Smooth muscle cell (in vitro differentiated cells): Measurements from ENCODE around the gene ITPKB. TPM values are rescaled to one million over a fixed set of nuclear protein-coding genes. Genes with fewer than 3 reads are reported as not detected.
A peak's percentile ranks its signal among the peaks of the same experiment; 100 is the strongest.

Source experiments
- DNase-seq: peaks from one replicate; lab custom pipeline; 2025; ENCODE audit not compliant: unreplicated experiment; lab: John Stamatoyannopoulos, UW
- H2AFZ ChIP-seq: fragments of 200-600 bp; sonication (generic); 2 replicates; pipeline ENCODE4 v1.6.0; 2016; ENCODE audit warnings: antibody characterized with exemption, low read depth, mild to moderate bottlenecking
- H3F3A ChIP-seq: fragments of 200-600 bp; sonication (generic); 2 replicates; pipeline ENCODE4 v1.6.0; 2017; ENCODE audit warnings: antibody characterized with exemption, low read depth
- H3K27ac ChIP-seq: fragments of 200-600 bp; sonication (generic); 2 replicates; pipeline ENCODE4 v1.5.1; 2016; ENCODE audit warnings: low read depth, mild to moderate bottlenecking
- H3K27me3 ChIP-seq: fragments of 200-600 bp; sonication (generic); 2 replicates; pipeline ENCODE4 v1.6.1; 2016; ENCODE audit warnings: low read depth, mild to moderate bottlenecking
- H3K36me3 ChIP-seq: fragments of 200-600 bp; sonication (generic); 2 replicates; pipeline ENCODE4 v1.5.1; 2016; ENCODE audit warnings: low read depth
- H3K4me1 ChIP-seq: fragments of 200-600 bp; sonication (generic); 2 replicates; pipeline ENCODE4 v1.5.1; 2016; ENCODE audit warnings: low read depth
- H3K4me2 ChIP-seq: fragments of 200-600 bp; sonication (generic); 2 replicates; pipeline ENCODE4 v1.6.0; 2016; ENCODE audit warnings: mild to moderate bottlenecking
- H3K4me3 ChIP-seq: fragments of 200-600 bp; sonication (generic); 2 replicates; pipeline ENCODE4 v1.5.1; 2016; ENCODE audit warnings: mild to moderate bottlenecking
- H3K79me2 ChIP-seq: fragments of 200-600 bp; sonication (generic); 2 replicates; pipeline ENCODE4 v1.6.0; 2016; ENCODE audit warnings: low read depth, mild to moderate bottlenecking
- H3K9ac ChIP-seq: fragments of 200-600 bp; sonication (generic); 2 replicates; pipeline ENCODE4 v1.6.0; 2016; ENCODE audit warnings: low read depth
- H3K9me3 ChIP-seq: fragments of 200-600 bp; sonication (generic); replicated peaks from 2 replicates; pipeline ENCODE4 v1.5.1; 2016; ENCODE audit warnings: low read depth
- H4K20me1 ChIP-seq: fragments of 200-600 bp; sonication (generic); 2 replicates; pipeline ENCODE4 v1.6.0; 2016; ENCODE audit warnings: low read depth
- WGBS: methylation state at CpG from one replicate; pipeline ENCODE4 v1.1.7; 2016; ENCODE audit warnings: low lambda C conversion rate; 5-methylcytosine and 5-hydroxymethylcytosine counted together
- polyA plus RNA-seq: library from polyadenylated mRNA; unstranded; fragments of >200 nt; fragmentation: Nextera tagmentation; extraction: Ambion mirVana; gene quantifications from 2 replicates; pipeline ENCODE4 v1.2.1, GENCODE V29; 2016
- total RNA-seq: library from RNA; depleted of rRNA; stranded (reverse); fragments of >200 nt; gene quantifications from 2 replicates; pipeline ENCODE4 v1.2.3, GENCODE V29; 2014
- TF ChIP-seq, protein P1 (sequence below): fragments of 200-600 bp; sonication (generic); IDR thresholded peaks from 2 replicates; pipeline ENCODE4 v1.5.1; 2017; ENCODE audit warnings: borderline replicate concordance, mild to moderate bottlenecking, antibody characterized with exemption; ENCODE audit not compliant: insufficient read depth, poor library complexity, severe bottlenecking

The ITPKB gene
- total and polyA plus RNA-seq, 2 experiments from 2014 or later: 8.9 to 11.4 TPM

DNA sequence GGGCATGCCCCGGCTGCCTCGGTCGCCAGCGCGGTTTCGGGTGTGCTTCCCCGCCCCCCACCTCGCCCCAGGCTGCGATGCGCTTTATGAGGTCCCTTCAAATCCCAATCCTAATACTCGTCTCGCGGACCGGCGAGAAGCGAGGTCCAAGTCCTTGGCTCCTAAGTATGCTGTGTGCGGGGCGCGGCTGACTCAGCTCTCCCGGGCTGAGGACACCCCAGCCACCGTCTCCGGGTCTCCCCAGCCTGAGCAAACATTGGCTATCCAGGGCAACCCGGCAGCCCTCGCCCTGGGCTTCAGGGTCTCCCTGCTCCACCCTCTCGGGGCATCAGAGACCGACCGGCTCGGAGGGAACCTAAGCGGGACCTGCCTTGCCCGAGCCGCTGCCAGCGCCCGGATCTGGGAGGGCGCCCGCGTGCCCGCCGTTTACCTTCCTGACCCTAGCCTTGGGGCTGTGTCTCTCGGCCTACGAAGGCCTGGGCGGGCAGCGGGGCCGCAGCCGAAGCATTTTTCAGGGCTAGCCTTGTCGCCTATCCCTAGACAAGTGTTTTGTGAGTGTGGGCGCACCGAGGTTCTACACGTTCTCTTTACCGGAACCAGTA lies 1.2 kb downstream of the ITPKB start:
- Histone ChIP-seq H3K27ac (no peak overlapping the region), H3K4me1 (peaks cover 25% of the 10 kb centered on the region), H3F3A (no peaks in the 10 kb centered on the region), H3K36me3 (no peaks in the 10 kb centered on the region), H4K20me1 (peaks cover 46% of the 10 kb centered on the region), H3K9me3 (no peaks in the 10 kb centered on the region), H3K4me2 (peak overlapping the region; percentile 88), H3K79me2 (peaks cover 56% of the 10 kb centered on the region), H3K4me3 (peak overlapping the region; percentile 63), H3K27me3 (no peaks in the 10 kb centered on the region), H2AFZ (peak overlapping the region; percentile 80), H3K9ac (peak overlapping the region; percentile 66)
- DNase-seq: peak; percentile 45
- under 1% methylated on average over 47 of the region's 49 CpGs for WGBS
- TF ChIP-seq, protein P1, sequence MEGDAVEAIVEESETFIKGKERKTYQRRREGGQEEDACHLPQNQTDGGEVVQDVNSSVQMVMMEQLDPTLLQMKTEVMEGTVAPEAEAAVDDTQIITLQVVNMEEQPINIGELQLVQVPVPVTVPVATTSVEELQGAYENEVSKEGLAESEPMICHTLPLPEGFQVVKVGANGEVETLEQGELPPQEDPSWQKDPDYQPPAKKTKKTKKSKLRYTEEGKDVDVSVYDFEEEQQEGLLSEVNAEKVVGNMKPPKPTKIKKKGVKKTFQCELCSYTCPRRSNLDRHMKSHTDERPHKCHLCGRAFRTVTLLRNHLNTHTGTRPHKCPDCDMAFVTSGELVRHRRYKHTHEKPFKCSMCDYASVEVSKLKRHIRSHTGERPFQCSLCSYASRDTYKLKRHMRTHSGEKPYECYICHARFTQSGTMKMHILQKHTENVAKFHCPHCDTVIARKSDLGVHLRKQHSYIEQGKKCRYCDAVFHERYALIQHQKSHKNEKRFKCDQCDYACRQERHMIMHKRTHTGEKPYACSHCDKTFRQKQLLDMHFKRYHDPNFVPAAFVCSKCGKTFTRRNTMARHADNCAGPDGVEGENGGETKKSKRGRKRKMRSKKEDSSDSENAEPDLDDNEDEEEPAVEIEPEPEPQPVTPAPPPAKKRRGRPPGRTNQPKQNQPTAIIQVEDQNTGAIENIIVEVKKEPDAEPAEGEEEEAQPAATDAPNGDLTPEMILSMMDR: no peak

DNA sequence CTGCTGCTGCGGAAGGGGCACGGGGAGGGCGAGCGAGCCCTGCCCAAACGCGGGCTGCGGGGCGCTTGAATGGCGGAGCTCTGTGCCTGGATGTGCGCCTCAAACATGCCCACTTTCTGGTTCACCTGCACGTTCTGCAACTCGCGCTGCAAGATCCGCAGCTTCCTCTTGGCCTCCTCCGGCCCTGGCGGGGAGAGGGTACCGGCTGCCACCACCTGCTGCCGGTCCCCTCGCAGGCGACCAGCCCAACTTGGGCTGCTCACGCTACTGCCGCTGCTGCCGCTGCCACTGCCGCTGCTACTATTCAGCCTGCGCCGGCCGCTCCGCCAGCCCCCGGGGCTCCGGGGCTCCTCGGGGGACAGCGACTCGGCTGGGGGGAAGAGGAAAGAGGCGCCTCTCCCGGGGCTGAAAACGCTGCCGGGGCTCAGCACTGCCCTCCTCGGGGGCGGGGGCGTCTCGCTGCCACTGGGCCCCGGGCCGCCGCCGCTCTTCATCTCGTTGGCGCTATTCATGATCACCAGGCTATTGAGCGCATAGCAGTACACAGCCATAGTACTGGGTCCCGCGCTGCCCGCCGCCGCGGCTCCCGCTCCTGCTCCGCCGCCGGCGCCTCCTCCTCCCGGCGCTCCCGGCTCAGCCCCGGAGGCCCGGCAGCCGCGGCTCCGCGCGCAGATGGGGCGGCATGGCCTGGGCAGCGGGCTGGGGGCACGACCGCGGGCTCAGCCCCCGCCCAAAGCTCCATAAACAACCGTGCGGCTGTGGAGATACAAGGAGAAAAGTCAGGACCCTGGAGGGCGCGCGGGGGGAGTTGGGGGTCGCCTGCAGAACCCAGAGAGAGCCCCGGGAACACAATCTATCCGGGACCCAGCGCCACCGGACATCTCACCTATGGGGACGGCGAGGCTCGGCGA lies 1.9 kb downstream of the ITPKB start:
- H3F3A ChIP-seq: no peaks in the 10 kb centered on the region
- H3K9me3 ChIP-seq: no peaks in the 10 kb centered on the region

DNA sequence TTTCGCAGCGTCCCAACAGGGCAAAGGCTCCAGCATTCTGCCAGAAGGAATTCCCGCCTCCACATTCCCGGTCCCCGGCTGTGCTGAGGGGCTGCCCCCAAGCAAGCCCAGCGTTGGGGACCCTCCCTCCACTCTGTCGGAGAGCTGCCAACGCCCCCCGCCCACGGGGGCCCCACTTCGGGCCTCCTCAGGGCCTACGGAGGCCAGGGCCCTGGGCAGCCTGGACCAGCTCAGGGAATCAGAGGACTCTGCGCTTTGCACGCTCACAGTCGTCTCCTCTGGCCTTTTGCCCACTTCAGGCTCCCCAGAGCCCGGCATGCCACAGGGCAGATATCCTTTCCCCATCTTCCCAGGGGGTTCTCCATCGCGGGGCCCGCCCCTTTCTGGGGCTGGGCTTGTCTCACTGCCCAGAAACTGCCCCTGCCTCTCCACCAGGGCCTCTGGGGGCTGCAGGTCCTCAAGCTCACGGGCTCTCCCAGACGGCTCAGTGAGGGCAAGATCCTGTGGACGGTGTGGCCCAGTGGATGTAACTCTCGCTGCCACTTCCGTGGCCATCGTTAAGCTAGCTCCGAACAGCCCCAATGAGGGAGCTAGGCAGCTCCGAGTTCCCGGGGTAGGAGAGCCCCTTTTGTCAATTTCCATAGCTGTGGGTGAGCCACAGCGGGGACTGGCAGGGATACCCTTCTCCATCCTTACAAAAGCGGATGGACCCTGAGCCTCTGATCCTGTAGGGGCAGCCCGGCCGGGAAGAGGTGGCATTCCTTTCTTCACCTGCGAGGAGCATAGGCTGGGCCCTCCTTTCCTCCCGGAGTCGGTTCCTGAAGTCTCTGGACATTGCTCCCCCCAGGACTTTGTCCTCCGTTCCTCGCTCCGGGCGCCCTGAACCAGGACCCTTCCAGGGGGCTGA lies 2.8 kb downstream of the ITPKB start:
- Histone ChIP-seq H3K9me3 (no peaks in the 10 kb centered on the region), H3K9ac (no peak overlapping the region), H2AFZ (no peak overlapping the region), H3K27ac (no peak overlapping the region), H3F3A (no peaks in the 10 kb centered on the region), H3K4me1 (peaks cover 25% of the 10 kb centered on the region), H3K36me3 (no peaks in the 10 kb centered on the region), H4K20me1 (peaks cover 59% of the 10 kb centered on the region), H3K4me2 (peak overlapping the region; percentile 88), H3K27me3 (no peaks in the 10 kb centered on the region), H3K79me2 (peaks cover 72% of the 10 kb centered on the region), H3K4me3 (peak overlapping the region; percentile 63)
- DNase-seq: peak; percentile 9
- 63% methylated on average over 35 of the region's 39 CpGs for WGBS
- TF ChIP-seq, protein P1: no peak

More for the DNA sequence above, 1.9 kb downstream of the ITPKB start:
- Histone ChIP-seq H3K27me3 (no peaks in the 10 kb centered on the region), H3K79me2 (peaks cover 63% of the 10 kb centered on the region), H4K20me1 (peaks cover 54% of the 10 kb centered on the region), H3K4me1 (peaks cover 25% of the 10 kb centered on the region), H2AFZ (peak overlapping the region; percentile 80), H3K4me2 (peak overlapping the region; percentile 88), H3K27ac (no peak overlapping the region), H3K9ac (peak overlapping the region; percentile 66), H3K4me3 (peak overlapping the region; percentile 63), H3K36me3 (no peaks in the 10 kb centered on the region)
- TF ChIP-seq, protein P1: no peak
- DNase-seq: peak; percentile 35
- 6% methylated on average over 84 of the region's 89 CpGs for WGBS
